ENCODE results near the gene MRRF.

GRCh38 chr9:122287214-122287720 lies 22.6 kb downstream of the MRRF start:
- TF ChIP-seq POLR2A (IDR thresholded peaks at IDR 0.05), result no peak
- TF ChIP-seq, protein P1, sequence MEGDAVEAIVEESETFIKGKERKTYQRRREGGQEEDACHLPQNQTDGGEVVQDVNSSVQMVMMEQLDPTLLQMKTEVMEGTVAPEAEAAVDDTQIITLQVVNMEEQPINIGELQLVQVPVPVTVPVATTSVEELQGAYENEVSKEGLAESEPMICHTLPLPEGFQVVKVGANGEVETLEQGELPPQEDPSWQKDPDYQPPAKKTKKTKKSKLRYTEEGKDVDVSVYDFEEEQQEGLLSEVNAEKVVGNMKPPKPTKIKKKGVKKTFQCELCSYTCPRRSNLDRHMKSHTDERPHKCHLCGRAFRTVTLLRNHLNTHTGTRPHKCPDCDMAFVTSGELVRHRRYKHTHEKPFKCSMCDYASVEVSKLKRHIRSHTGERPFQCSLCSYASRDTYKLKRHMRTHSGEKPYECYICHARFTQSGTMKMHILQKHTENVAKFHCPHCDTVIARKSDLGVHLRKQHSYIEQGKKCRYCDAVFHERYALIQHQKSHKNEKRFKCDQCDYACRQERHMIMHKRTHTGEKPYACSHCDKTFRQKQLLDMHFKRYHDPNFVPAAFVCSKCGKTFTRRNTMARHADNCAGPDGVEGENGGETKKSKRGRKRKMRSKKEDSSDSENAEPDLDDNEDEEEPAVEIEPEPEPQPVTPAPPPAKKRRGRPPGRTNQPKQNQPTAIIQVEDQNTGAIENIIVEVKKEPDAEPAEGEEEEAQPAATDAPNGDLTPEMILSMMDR (IDR thresholded peaks at IDR 0.05), result no peak

All from vagina (tissue), 2 donors.